HL-60 (cell line): ENCODE results near the gene PRDM15.

ENCODE experiments used
- DNase-seq, 2 experiments: peaks; one replicate each; pipeline ENCODE4 v3.0.0-alpha.2; 2010 to 2020; ENCODE audit warnings: low read depth in 1 of 2, low spot score in 1 of 2
- H3K27ac ChIP-seq: fragments of 250-450 bp; sonication (Bioruptor Pico); replicated peaks from 2 replicates; pipeline ENCODE4 v1.5.1; 2020; ENCODE audit warnings: mild to moderate bottlenecking, moderate library complexity
- H3K27me3 ChIP-seq: fragments of 250-450 bp; sonication (Bioruptor Pico); 2 replicates; pipeline ENCODE4 v1.5.1; 2021; ENCODE audit warnings: mild to moderate bottlenecking, moderate library complexity; ENCODE audit not compliant: insufficient read depth, poor library complexity, severe bottlenecking
- H3K4me3 ChIP-seq: replicated peaks from 2 replicates; pipeline ENCODE4 v1.5.1; 2011; ENCODE audit warnings: mild to moderate bottlenecking, control low read depth, low read length; ENCODE audit not compliant: insufficient read depth
- CTCF ChIP-seq: IDR thresholded peaks from one replicate; pipeline ENCODE4 v1.5.1; 2011; ENCODE audit warnings: low read length, control low read depth, inconsistent platforms; ENCODE audit not compliant: insufficient read depth
- GABPA ChIP-seq: IDR thresholded peaks from 2 replicates; pipeline ENCODE4 v1.6.1; 2012; ENCODE audit warnings: low read depth
- POLR2AphosphoS5 ChIP-seq: IDR thresholded peaks from 2 replicates; pipeline ENCODE4 v1.6.1; 2012; ENCODE audit warnings: low read depth
- REST ChIP-seq: IDR thresholded peaks from 2 replicates; pipeline ENCODE4 v1.6.1; 2012; ENCODE audit warnings: low read depth; ENCODE audit not compliant: insufficient replicate concordance
- SPI1 ChIP-seq: IDR thresholded peaks from 2 replicates; pipeline ENCODE4 v1.6.1; 2012; ENCODE audit warnings: low read depth, mild to moderate bottlenecking, borderline replicate concordance

Gene PRDM15

GRCh38 chr21:41805643-41806042, 73.5 kb downstream of the PRDM15 start:
- H3K27me3 ChIP-seq, result no peaks in the 10 kb centered on the region
- DNase-seq, result no peak
- no peak overlapping the region for H3K27ac ChIP-seq
- TF ChIP-seq SPI1 (no peak), CTCF (no peak), GABPA (no peak), POLR2AphosphoS5 (no peak), REST (no peak)
- no peak overlapping the region for H3K4me3 ChIP-seq

- no peaks in the 10 kb centered on the region for H3K27me3 ChIP-seq
- no peak for TF ChIP-seq GABPA
- TF ChIP-seq CTCF, result no peak
- no peak for TF ChIP-seq REST
- no peak for TF ChIP-seq SPI1
- TF ChIP-seq POLR2AphosphoS5, result no peak
Measured at GRCh38 chr21:41805038-41805437, 74.1 kb downstream of the PRDM15 start.

GRCh38 chr21:41804381-41804780, 74.8 kb downstream of the PRDM15 start:
- Histone ChIP-seq H3K27me3 (no peaks in the 10 kb centered on the region), H3K4me3 (no peak overlapping the region), H3K27ac (no peak overlapping the region)
- no peak for DNase-seq
- TF ChIP-seq CTCF, result no peak
- TF ChIP-seq REST, result no peak
- no peak for TF ChIP-seq POLR2AphosphoS5
- no peak for TF ChIP-seq GABPA
- TF ChIP-seq SPI1, result no peak

More at GRCh38 chr21:41805038-41805437, 74.1 kb downstream of the PRDM15 start:
- DNase-seq, result no peak
- Histone ChIP-seq H3K27ac (no peak overlapping the region), H3K4me3 (no peak overlapping the region)
